ENCODE results near the gene ZFP3.
"Not testable (repeated sequence)": the region's sequence is repeated elsewhere in the genome, so short reads cannot be mapped to it uniquely, and the experiment has no call there.

Gene ZFP3

DNA sequence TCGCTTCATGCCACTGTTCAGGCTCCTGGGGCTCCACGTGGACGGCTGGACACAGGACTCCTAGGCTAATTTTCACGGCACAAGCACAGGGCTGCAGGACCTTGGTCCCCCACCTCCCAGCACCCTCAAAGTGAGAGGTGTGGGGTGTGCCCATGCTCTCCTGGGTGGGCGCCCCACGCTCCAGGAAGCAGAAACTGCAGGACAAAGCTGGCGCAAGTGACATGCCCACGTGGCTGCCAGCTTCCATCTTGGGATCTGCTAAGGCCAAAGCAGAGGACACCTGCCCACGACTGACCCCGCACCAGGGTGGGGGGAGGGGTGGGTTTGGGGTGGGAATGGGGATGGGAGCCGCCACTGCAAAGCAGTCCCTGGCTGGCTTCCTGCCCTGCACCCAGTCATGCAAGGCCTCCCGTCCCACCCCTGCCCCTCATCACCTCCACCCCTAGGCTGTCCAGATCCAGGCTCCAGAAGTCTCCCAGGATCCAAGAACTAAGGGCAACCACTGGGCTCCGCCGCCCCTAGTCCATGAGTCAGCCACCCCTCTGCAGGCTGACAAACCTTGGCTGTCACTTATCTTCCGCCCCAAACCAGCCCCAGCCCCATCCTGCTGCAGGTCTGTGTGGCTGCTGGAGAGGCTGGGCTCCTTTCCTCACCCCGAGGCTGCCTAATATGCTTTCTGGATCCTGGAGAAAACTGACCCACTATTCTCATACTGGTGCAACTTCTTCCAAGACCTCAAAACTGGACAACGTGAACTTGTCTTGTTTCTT, 48.6 kb downstream of the ZFP3 start:
- no peak for DNase-seq

- no peak for DNase-seq
Measured at GRCh38 chr17:5127910-5128309, 49.6 kb downstream of the ZFP3 start.

GRCh38 chr17:5128387-5128786, 50.1 kb downstream of the ZFP3 start:
- DNase-seq: not testable (repeated sequence)

DNA sequence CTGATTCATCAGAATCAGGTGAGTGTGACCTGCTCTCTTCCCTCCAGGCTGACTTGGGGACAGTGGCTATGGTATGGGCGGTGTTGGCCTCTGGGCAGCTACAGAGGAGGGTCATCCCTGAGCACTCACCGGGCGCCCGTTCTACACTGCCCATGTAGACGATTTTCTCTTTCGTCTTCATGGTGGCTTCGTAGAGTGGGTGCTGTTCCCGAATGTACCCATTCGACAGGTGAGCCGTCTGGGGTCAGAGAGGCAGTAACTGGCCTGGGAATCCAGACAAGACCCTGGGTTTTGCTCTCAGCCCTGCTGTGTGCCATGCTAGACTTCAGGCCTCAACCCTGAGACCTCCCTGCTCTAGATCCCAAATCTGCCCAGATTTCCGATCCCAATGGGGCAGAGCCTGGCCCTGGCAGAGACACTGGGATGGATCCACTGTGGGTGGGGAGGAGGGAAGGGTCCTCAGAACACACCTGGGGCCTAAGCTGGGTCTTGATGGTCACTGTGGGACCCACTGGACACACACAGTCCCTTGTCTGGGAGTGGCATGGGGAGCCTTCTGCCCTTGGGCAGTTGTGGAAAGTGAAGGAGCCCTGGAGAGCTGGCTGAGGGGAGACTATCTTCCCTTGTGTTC, 50.8 kb downstream of the ZFP3 start:
- DNase-seq: no peak

GRCh38 chr17:5129770-5130169, 51.5 kb downstream of the ZFP3 start:
- DNase-seq: not testable (repeated sequence)

DNA sequence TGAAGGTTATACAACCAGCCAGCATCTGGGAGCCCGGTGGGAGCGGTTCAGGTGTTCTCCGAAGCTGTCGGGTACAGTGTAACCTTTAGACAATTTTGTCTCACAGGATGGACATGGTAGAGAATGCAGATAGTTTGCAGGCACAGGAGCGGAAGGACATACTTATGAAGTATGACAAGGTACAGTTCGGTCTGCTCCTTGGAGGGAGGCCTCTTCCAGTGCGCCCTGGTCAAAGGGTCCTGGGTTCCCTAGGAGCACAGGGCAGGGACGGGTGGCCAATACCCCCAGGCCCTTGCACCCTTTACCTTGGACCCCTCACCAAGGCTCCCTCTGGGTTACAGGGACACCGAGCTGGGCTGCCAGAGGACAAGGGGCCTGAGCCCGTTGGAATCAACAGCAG, 52.0 kb downstream of the ZFP3 start:
- DNase-seq: not testable (repeated sequence)

DNA sequence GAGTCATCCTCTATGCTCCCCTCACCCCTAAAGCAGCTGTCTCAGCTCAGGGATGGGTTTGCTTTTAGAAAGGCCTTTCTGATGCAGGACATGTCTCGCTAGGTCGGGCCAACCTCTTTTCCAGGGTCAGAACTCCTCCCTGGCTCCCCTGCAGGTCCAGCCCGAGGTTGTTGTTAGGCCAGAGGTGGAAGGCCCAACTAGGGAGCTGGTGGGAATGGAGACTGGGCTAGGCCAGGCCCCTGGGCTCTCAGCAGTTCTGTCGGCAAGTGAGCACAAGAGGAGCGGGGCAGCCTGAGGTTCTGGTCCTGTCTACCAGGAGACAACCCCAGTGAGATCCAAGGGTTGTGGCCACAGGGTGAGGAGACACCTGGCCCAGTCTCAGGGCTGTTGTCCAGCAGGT, 52.4 kb downstream of the ZFP3 start:
- DNase-seq: not testable (repeated sequence)

- DNase-seq: no peak
Measured at GRCh38 chr17:5131146-5131715, 53.0 kb downstream of the ZFP3 start.

DNA sequence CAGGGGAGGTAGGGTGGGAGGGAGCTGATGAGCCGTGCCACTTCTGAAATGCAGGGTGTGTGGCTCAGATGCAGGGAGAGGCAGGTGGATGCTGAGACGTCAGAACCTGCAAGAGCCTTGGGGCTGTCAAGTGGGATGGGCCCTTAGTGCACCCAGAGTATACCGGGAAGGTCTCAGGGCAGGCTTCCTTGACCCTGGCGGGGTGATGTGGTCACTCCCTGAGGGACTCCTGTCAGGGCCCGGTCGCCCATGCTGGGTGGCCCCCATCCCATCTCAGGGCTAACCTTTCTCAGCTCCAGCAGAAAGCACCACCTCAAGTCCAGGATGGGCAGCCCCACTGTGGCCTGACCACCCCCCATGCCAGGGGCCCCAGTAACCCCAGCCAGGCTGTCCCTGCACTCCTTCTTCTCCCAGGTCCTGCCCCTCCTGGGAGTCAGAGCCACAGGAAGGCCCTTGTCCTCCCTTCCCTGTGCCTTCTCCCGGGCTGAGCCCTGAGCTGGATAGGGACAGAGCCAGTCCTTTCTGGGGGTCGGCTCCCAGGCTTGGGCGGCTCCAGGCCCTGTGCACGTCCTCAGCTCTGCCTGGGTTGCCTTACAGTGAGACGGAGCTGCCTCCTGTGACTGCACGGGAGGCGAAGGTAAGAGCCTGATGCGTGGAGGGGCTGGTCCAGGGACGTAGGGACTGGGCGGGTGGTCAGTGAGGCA, 53.7 kb downstream of the ZFP3 start:
- not testable (repeated sequence) for DNase-seq

- DNase-seq: not testable (repeated sequence)
Measured at GRCh38 chr17:5132503-5133225, 54.4 kb downstream of the ZFP3 start.

GRCh38 chr17:5133311-5133710, 55.0 kb downstream of the ZFP3 start:
- no peak for DNase-seq

GRCh38 chr17:5133961-5134360, 55.7 kb downstream of the ZFP3 start:
- DNase-seq: not testable (repeated sequence)

DNA sequence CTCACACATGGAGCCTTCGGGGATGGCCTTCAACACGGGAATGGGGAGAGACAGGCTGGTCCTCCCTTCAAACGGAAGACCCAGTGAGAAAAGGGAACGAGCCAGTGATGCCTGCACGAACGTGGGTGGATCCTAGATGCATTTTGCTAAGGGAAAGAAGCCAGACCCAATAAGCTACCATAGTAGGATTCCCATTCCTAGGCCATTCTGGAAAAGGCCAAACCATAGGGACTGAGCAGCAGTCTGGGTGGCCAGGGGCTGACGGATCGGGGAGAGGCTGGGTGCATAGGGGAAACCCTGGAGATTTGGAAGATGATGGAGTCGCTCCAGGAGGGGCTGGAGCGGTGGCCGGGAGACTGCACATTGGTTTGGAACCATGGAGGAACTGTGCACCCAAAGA, 56.3 kb downstream of the ZFP3 start:
- DNase-seq: not testable (repeated sequence)

DNA sequence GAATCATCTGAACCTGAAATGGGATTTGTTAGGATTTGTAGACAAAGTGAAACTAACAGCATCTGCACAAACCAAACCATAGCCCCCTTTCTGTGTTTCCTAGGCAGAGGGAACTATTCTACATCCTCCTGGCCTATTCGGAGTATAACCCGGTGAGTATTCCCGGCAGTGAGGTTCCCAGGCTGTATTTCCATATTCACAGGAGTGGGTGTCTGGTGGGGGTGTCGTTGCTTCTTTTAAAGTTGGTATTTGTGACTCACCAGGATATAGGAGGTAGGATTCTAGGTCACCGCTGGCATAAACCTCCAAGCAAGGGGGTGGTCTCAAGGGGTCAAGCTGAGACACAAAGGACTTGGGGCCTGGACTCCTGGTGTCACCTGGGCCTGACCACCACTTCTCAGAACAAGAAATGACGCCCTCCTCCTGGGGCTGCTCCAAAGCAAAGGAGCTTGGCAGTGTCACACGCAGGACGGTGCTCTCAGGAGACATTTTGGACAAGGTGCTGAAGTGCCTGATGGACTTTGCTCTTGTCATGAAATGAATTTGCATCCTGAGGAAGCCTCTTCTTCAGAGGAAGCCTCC, 57.0 kb downstream of the ZFP3 start:
- DNase-seq: not testable (repeated sequence)

DNA sequence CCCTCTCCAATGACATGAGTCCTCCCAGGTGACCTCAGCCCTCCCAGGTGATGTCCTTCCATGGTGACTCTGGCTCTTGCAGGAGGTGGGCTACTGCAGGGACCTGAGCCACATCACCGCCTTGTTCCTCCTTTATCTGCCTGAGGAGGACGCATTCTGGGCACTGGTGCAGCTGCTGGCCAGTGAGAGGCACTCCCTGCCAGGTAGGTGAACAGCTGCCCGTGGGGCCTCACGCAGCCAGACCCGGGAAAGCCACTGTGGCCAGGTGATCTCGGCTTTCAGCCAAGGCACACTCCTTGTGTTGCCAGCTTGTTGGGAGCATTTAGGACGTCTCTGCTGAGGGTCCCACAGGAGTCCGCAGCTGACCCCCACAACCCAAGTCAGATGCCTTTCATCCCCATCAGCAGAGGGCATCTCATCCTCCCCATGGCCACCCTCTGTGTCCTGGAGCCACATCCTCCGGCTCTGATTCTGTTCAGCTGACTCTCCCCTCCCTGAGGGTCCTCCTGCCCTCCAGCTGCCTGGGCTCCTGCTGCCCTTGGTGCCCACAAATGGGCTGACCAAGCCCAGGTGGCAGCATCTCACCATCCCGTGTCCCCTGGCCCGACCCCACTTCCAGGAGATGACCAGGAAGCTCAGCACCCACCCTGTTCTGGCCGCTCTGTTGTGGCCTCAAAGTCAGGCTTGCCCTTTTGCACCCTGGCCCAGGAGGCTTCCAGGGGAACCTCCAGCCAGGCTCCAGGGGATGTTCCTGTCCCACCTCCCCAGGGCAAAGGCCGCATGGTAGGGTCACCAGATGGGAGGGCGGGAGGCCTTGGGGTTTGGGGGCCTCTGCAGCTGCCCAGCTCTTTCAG, 57.7 kb downstream of the ZFP3 start:
- DNase-seq: no peak

GRCh38 chr17:5136580-5137412, 58.5 kb downstream of the ZFP3 start:
- not testable (repeated sequence) for DNase-seq

- DNase-seq: not testable (repeated sequence)
Measured at GRCh38 chr17:5137511-5138197, 59.4 kb downstream of the ZFP3 start.

DNA sequence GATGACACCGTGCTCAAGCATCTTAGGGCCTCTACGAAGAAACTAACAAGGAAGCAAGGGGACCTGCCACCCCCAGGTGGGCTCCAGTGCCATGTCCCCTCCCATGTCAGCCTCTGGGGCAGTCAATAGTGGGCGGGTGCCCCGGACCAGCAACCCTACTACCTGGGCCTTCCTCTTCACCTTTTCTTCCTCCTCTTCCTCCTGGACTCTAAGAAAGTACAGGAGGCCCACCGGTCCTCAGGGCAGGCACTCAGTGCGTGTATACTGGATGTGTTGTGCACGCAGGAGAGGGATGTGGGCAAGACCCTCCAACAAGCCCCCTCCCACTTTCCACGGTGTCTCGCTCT, 59.9 kb downstream of the ZFP3 start:
- not testable (repeated sequence) for DNase-seq

DNA sequence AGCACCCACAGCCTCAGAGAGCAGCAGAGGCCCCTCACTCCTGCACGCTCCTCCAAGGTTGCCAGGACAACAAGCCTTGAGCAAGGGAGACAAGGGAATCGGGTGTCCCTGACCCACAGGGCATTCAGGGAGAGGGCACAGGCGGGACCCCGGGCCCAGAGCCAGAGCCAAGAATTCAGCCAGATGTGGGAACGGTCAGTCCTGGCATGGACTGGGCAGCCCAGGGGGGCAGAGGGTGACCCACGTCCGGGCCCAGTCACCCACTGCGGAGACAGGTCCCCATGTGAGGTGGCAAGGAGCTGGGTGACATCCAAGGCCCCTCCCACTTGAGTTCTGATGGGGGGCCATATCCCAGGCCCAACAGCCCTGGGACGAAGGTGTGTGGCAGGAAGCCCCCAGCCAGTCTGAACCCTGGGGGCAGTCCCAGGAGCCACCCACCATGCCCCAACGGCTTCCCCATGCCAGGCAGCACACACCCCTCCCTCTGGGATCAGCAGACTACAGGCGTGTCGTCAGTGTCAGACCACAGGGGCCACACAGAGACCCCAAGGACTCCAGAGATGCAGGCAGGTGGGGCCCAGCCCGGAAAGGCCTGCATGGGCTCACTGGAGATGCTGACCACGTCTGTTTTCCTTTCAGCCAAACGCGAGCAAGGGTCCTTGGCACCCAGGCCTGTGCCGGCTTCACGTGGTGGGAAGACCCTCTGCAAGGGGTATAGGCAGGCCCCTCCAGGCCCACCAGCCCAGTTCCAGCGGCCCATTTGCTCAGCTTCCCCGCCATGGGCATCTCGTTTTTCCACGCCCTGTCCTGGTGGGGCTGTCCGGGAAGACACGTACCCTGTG, 60.6 kb downstream of the ZFP3 start:
- no peak for DNase-seq
